Measurements from ENCODE around the gene CCDC197.

The CCDC197 gene

DNA sequence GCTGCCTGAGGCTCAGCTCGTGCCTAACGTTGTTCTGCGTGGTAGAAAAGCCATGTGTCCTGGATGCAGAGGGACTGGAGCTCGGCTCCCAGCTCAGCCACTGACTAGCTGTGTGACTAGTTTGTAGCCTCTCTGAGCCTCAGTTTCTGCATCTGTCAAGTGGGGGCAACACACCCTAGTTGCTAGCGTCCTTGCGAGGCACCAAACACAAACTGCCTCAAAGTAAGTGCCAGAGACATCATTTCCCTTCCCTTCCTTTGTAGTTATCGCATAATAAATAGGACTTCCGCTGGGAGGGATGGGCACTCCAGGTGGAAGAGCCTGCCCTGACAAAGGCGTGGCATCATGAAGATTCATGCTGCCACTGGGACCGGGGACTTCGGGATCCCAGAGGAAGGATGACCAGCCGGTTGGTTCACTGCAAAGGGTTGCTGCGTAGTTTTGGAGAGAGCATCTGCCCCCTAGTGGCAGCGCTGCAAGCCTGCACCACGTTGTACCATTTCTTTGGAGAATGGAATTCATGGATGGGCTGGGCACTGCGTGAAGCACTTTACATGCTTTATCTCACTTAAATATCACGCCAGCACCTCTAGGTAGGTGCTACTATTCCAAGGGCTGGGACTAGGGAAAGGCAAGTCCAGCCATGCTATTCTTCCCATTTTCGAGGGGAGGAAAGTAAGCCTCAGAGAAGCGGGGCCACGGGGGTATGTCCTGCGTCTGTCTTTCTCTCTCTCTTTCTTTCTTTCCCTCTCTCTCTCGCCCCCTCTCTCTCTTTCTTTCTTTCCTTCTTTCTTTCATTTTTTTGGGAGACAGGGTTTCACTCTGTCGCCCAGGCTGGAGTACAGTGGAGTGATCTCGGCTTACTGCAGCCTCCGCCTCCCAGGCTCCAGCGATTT lies 4.6 kb downstream of the CCDC197 start:
- DNase-seq, result peak; percentile 65

GRCh38 chr14:94003397-94003796 lies 6.3 kb downstream of the CCDC197 start:
- no peak for DNase-seq

- DNase-seq, result no peak
Observed at GRCh38 chr14:94004015-94004414, 6.9 kb downstream of the CCDC197 start.

DNA sequence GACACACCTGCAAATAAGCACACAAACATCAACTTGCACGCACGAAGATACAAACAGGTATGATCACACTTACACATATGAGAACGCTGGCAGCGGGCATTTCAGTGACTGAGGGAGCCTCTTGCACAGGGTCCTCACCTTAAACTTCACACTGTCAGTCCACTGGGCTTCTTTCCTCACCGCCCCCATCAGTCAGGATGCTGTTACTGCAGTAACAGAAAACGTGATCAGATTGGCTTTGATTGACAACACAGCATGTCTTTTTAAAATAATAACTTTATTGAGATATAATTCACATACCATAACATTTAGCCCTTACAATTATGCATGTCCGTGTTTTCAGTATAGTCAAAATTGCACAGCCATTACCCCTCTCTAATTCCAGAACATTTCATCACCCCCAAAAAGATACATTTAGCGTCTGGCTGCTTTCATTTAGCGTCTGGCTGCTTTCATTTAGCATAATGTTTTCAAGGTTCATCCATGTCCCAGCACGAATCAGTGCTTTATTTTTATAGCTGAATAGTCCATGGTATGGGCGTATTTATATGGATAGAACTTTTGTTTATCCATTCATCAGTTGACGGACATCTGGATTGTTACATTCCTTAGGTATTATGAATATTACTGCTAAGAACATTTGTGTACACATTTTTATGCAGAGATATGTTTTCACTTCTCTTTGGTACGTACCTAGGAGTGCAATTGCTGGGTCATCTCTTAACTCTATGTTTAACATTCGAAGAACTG lies 8.4 kb downstream of the CCDC197 start:
- DNase-seq, result peak; percentile 34

GRCh38 chr14:94008234-94008633 lies 11.1 kb downstream of the CCDC197 start:
- peak; percentile 14 for DNase-seq

- no peak for DNase-seq
Observed at GRCh38 chr14:94009767-94010166, 12.7 kb downstream of the CCDC197 start.

DNA sequence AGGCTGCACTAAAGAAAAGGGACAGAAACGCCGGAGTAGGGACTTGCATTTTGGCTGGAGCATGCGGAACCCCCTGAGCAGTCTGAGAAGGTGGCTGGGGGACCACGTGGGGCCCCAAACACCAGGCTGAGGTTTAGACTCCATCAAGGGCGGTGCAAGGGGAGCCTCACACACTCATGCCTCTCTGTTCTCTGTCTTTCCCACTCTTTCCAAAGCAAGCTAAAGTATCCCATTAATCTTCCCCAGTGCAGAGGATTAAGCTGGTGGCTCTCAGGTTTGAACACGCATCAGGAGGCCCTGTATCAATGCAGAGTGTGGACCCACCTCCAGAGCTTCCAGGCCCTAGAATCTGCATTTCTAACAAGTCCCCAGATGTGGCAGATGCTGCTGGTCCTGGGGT lies 13.5 kb downstream of the CCDC197 start:
- DNase-seq, result no peak

DNA sequence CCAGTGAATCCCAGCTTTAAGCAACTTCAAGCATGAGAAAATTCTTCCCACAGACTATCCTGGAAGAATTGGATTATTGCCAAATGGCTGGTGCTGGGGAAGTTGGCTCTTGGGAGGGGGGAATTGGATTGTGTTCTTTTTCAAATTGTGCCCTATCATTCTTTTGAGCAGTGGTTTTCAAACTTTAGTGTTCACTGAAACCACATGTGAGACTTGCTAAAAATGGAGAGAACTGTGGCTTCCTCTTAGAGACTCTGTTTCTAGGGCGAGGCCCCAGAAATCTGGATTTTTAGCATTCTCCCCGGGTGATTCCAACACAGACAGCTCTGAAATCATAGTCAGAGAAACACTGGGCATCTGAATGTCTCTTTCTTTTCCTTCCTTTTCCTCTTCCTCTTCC lies 14.7 kb downstream of the CCDC197 start:
- DNase-seq, result no peak

DNA sequence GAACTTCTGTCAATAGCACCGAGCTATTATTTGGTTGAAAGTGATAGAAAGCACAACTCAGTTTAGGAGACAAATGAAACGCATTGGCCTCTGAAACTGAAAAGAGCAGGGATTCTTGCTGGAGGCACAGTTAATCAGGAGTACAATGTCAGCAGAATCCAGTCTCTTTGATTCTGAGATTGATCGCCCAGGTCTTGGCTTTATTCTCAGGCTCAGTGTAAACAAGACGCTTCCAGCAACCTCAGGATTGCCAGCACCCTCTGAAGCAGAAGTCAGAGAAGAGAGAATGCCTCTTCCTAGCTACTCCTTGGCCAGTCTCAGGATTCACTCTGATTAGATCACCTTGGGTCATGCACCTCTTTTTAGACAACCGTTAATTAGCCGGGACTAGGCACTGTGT lies 17.3 kb downstream of the CCDC197 start:
- no peak for DNase-seq

DNA sequence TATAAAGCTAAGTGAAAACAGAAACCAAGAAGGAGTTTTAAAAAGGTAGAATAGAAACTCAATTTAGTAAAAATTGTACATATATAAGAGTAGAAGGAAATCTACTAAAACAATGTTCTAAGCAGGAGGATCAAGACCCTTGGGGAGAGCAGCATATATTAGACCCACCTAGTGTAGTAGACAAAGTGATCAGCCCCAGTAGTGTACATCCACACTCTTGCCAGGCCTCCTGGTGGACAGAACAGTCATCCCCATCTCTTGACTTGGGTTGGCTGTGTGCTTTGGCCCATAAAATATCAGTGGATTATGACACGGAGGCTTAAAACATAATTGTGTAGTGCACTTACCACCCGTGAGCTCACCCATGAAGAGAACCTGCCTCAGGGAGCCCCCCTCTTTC lies 18.1 kb downstream of the CCDC197 start:
- no peak for DNase-seq

DNA sequence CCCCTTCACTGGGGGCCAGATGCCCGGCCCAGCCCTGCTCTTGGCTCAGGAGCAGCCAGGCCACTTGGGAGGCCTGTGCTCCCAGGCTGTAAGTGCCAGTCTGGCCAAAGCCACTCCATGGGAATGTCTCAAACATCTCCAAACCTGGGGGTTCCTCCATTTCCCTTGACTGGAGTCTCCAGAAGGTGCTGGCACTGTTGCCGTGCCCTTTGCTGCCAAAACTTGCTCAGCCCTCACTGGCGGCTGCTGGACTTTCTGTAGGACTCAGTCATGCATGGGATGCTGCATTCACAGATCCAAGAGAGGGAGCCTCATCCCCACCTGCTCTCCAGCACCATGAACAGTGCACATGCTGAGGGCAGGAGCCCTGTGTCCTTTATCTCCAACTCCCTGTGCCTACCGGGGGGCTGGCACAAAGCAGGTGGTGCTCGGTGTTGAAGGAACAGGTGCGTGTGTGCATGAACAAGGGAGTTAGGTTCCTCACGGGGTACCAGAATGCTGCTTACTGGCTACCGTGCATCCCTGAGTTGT lies 19.4 kb downstream of the CCDC197 start:
- DNase-seq, result no peak

- DNase-seq, result no peak
Observed at GRCh38 chr14:94018308-94018707, 21.2 kb downstream of the CCDC197 start.

DNA sequence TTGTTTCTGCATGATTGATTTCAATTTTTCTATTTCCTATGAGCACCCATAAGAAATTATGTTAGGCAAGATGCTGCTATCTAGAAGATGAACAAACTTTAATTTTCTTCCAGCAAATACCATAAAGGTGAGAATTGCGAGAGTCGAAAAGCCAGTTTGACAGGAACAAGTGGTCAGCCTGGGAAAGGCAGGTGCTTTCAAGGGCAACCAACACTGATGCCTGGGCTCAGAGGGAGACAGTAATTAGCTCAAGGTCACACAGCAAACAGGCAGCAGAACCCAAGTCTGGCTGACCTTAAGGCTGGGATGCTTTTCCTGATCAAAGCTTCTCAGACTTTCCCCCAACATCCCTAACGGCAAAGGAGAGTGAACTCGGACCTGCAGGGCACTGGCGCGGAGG lies 22.2 kb downstream of the CCDC197 start:
- DNase-seq, result no peak

- no peak for DNase-seq
Observed at GRCh38 chr14:94020267-94020666, 23.2 kb downstream of the CCDC197 start.

GRCh38 chr14:94021001-94021400 lies 23.9 kb downstream of the CCDC197 start:
- no peak for DNase-seq

GRCh38 chr14:94021416-94022157 lies 24.5 kb downstream of the CCDC197 start:
- DNase-seq, result peak; percentile 27

DNA sequence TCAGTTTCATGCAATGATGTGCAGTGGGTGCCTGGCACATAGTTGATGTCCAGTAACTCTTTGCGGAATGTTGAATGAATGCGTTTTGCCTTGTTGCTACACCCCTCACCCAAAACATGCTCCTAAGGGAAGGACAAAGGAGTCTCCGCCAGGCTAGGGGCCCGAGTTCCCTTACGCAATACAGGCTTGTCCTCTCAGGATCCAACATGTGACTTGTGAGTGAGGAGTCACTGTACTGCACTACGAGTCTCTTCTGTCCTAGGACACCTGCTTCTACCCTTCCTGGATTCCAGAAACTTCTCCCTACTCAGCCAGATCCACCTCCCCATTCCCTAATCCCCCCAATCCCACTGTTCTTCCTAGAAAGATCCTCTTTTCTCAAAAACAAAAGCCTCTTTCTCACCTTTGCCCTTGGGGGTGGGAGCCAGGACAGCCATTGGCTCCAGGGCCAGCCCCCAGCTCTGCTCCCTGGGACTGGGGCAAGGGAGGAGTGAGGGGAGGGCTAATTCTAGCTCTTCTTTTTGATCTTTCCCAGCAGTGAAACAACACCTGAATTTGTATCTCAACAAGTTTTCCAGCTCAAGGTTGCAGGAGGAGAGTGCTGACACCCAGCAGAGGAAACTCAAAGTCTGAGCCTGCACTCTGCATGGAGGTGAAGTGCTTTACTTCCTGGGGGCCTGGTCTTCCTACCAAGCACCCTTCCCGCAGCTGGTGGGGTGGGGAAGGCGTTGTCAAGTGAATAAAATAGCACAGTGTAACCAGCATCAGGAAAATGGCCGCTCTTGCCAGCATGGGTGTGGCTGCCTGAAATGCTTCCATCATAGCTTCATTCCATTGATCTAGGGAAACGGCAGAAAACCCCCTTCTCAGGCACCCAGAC lies 25.7 kb downstream of the CCDC197 start:
- no peak for DNase-seq

DNA sequence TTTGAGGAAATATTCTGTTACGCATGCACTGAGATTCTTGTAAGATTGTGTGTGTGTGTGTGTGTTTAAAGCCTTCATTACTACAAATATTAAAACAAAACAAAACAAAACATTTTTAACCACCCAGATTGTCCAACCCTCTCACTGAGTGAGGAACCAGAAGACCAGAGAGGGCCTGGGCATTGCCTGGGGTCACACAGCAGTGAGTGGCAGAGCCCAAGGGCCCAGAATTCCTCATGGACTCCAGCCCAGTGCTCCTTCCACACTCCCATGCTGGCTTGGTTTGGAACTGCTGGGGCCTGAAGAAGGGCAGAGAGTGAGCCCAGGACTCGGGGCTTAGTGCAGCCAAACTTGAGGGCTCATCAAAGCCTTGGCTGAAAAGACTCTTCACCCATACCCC lies 27.4 kb downstream of the CCDC197 start:
- DNase-seq, result no peak

DNA sequence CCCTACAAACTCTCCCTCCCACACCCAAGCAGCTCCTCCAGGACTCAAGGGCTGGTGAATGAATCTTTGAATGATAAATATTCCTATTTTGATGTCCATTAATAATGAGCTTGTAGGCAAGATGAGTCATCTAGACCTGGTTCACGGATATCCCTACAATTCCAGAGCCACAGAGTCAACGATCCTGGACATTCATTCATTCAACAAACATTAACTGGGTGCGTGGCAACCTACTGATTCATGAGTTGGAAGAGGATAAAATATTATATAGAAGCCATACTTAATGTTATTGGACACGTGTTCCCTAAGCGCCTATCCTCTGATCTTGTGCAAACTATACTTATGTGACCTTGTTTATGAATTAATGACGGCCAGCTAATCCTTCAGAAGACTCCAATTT lies 28.6 kb downstream of the CCDC197 start:
- DNase-seq, result no peak

- DNase-seq, result peak; percentile 97
Observed at GRCh38 chr14:94026173-94026888, 29.2 kb downstream of the CCDC197 start, which contains the start of gene OTUB2. OTUB2 (plus strand) TSS chr14:94026340; CDS start chr14:94026538, 198 bp downstream.

DNA sequence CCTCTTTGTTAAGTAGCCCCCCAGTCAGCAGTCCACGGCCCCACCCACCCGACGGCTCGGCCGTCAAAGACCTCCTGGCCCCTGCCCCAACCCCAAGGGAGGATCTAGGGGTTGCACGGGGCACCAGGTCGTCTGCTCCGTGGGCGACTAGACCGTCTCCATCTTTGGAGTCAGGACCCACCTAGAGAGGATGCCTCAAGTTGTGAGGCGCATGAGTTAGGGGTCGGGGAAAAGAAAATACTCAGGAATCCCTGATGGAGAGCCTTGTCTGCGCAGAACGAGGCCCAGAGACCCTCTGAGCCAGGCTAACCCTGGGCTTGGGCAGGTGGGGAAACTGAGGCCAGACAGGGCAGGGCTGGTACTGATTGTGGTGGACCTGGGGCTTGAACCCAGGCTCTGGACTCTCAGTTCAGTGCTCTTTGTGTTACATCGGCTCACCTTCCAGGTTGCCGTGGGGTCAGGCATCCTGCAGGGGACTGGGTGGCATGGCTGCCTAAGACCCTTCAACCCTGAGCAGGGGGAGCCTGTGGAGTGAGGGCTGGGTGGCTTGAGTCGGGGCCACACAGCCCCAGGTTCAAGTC lies 29.9 kb downstream of the CCDC197 start:
- DNase-seq, result no peak
